HPDE6-E6E7 (cell line): Measurements from ENCODE around the gene ABTB2.

Source experiments
- DNase-seq: peaks from one replicate; pipeline ENCODE4 v3.0.0; 2011; ENCODE audit warnings: missing footprints; ENCODE audit errors: extremely low spot score

Gene ABTB2

GRCh38 chr11:34341931-34342533, 15.8 kb downstream of the ABTB2 start:
- DNase-seq: no peak

- DNase-seq: no peak
These were observed 16.7 kb downstream of the ABTB2 start for GRCh38 chr11:34341096-34341495.

DNA sequence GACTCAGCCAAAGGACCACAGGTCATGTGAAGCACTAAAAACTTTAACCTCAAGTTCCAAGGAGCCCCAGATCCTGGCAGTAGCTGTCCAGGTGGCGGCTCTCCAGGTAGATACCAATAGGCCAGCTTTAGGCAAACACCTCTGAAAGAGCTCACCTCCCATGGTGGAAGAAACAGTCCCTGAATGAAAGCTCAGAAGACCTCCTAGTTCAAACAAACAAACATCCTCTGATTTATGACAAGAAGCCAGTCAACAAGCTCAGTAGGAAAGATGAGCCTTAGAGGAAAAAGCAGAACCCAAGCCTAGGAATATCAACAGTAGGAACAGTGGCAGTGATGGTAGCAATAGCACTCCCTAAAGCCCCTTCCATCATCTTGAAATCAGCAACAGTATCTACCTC, 17.2 kb downstream of the ABTB2 start:
- DNase-seq: no peak

- no peak for DNase-seq
These were observed 18.4 kb downstream of the ABTB2 start for GRCh38 chr11:34339149-34340064.

- DNase-seq: no peak
These were observed 20.8 kb downstream of the ABTB2 start for GRCh38 chr11:34337016-34337415.

DNA sequence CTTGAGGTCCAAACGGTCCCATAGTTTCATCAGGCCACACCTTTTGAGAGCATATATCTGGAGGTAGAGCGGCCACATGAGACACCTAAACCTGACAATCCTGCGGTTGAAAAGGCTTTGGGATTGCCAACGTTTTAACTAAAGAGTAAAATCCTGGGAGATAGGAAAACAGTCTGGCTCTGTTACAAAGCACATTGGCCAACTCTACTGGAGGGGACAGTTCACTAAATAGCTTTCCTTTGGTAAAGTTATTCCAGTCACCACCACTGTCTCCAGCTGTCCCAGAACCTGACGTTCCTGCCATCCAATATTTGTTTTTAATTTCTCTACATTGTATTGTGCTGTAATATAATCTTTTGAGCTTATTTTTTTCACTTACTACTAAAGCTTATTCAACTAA, 22.0 kb downstream of the ABTB2 start:
- DNase-seq: no peak

- DNase-seq: no peak
These were observed 22.5 kb downstream of the ABTB2 start for GRCh38 chr11:34335331-34335730.

- no peak for DNase-seq
These were observed 24.0 kb downstream of the ABTB2 start for GRCh38 chr11:34333787-34334186.

DNA sequence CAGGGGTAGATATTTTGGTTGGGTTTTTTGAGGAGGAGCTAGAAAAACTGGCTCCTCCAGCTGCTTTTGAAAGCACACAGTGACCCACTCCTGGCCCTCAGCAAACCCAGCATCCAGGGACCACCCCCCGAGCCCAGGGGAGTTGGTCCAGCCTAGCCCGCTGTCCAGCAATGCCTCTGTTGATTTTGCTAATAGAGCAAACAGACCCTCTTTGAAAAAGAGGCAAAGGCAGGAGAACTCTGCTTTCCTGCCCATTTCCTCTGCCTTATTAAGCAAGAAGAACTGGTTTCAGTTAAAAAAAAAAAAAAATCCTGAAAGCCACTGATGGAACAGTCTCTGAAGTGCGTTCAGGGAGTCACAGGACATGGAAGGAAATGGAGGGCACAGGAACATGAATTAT, 25.3 kb downstream of the ABTB2 start:
- DNase-seq: no peak

DNA sequence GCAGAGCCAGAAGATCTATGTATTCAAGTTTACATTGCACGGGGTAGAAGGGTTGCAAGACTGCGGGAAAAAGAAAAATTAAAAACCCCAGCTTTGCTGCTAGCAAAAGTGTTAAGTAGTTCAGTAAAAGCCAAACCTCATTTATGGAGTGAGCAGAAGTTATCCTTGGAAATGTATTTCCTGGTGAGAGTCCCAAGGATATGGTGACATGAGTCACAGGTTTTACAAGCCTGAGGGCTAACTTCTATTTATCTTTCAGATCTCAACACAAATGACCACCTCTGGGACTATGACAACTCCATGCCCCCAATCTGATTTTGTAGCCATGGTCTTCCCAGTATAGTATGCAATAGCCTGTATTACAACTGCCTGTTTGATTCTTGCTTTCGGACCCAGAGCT, 26.1 kb downstream of the ABTB2 start:
- DNase-seq: no peak

GRCh38 chr11:34331329-34331728, 26.5 kb downstream of the ABTB2 start:
- no peak for DNase-seq

GRCh38 chr11:34330653-34331052, 27.2 kb downstream of the ABTB2 start:
- DNase-seq: no peak

DNA sequence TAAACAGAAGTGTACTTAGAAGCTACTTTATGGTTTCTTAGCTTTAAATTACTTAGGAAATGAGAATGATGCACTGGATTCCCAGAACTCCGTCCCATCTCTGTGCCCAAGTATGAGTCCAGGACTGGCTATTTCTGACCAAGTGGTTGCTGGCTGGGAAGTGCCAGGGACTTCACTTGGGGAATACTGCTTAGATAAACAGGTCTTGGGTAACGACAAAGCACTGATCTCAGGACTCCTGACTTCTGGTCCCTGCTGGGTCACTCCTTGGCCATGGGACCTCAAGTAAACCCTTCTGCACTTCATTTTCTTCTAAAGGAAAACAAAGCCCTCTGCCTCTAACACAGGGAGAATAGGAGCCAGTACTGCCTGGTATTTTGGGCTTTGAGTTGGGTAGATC, 27.9 kb downstream of the ABTB2 start:
- DNase-seq: no peak

- no peak for DNase-seq
These were observed 29.2 kb downstream of the ABTB2 start for GRCh38 chr11:34328632-34328910.

GRCh38 chr11:34327804-34328631, 29.8 kb downstream of the ABTB2 start:
- DNase-seq: no peak

DNA sequence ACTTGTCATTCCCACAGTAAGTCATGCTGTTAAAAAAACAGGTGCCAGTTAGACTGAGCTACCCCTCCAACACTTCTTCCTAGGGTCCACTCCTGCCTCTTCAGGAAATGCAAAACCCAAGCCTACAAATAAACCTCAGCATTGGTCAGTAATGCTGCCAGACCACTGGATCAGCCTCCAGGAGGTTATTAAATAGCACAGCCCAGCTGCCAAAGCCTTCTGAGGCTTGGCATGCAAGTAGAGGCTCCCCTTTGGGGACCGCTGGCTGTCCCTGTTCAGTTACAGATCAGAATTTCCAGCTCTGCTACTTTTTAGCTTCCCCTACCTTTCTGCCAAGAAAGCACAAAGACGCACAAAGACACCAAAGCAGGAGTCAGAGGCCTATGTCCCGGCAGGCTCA, 33.3 kb downstream of the ABTB2 start:
- DNase-seq: no peak

DNA sequence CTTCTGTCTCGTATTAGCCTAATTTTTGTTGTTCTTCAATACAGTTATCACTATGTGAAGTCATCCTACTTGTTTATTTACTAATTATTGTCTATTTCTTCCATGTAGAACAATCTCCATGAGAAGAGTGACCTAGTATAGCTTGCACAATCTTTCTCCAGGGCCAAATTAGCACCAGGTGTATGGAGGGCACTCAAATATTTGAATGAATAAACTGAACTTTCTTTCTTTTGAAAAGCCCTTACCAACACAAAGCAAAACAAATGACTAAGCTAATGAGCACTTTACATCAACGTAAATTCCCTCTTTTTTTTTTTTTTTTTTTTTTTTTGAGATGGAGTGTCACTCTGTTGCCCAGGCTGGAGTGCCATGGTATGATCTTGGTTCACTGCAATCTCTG, 34.2 kb downstream of the ABTB2 start:
- DNase-seq: no peak

DNA sequence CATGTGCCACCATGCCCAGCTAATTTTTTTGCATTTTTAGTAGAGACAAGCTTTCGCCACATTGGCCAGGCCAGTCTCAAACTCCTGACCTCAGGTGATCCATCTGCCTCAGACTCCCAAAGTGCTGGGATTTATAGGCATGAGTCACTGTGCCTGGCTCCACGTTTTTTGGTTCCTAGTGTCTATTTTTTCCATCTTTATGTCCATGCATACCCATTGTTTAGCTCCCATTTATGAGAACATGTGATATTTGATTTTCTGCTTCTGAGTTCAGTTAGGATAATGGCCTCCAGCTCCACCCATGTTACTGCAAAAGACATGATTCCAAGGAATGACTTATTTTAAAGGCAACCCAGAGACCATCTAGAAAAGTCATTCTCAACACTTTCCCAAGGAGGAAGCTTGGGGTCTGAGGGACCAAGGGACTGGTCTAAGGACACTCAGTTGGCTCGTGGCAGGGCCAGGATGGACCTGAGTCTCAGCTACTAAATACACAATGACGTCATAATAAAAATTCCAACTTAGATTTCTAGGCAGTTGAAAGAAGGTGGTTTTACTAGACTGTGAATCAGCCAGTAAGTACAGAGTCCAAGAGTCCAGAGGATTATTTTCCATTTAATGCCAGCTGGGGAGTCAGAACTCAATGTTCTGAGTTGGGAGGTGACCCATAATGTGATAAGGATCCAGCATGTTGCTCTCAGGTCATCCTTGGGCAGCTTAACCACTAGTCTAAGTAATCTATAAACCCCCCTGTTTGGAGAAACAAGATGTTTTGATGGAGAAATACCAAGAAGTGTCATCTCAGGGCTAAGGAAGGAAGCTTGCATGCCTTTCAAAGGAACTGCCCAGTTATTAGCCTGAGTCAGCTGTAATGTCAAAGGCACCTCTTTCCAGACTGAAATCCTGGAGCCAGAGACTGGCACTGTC, 39.4 kb downstream of the ABTB2 start:
- no peak for DNase-seq

DNA sequence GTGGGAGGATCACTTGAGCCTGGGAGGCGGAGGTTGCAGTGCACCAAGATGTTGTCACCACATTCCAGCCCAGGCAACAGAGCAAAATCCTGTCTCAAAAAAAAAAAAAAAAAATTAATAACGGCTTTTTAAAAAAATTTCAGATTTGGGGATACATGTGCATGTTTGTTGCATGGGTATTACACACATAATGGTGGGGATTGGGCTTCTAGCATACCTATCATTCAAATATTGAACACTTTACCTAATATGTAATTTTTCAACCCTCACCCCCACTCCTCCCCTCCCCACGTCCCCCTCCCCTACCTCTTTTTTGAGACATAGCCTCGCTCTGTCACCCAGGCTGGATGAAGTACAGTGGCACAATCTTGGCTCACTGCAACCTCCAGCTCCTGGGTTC, 40.1 kb downstream of the ABTB2 start:
- DNase-seq: no peak

- DNase-seq: no peak
These were observed 40.8 kb downstream of the ABTB2 start for GRCh38 chr11:34317036-34317360.

- DNase-seq: no peak
These were observed 41.3 kb downstream of the ABTB2 start for GRCh38 chr11:34316347-34317035.
